ELR (cell line): ENCODE results near the gene MS4A2.
"Not testable (repeated sequence)": the region's sequence is repeated elsewhere in the genome, so short reads cannot be mapped to it uniquely, and the experiment has no call there.

Experiments used
- DNase-seq: peaks from one replicate; pipeline ENCODE4 v3.0.0-alpha.2; 2015; ENCODE audit warnings: low read depth

Gene MS4A2

GRCh38 chr11:60101368-60101767, 12.9 kb downstream of the MS4A2 start:
- not testable (repeated sequence) for DNase-seq

- DNase-seq: not testable (repeated sequence)
These were observed 16.1 kb downstream of the MS4A2 start for GRCh38 chr11:60104471-60105115.

- not testable (repeated sequence) for DNase-seq
These were observed 20.2 kb downstream of the MS4A2 start for GRCh38 chr11:60108631-60109030.

GRCh38 chr11:60111793-60112192, 23.3 kb downstream of the MS4A2 start:
- DNase-seq: no peak

GRCh38 chr11:60116996-60117790, 28.7 kb downstream of the MS4A2 start:
- peak; percentile 15 for DNase-seq

GRCh38 chr11:60118338-60118737, 29.9 kb downstream of the MS4A2 start:
- DNase-seq: peak; percentile 27

- DNase-seq: no peak
These were observed 31.2 kb downstream of the MS4A2 start for GRCh38 chr11:60119710-60120109.

GRCh38 chr11:60121264-60121663, 32.8 kb downstream of the MS4A2 start:
- no peak for DNase-seq

GRCh38 chr11:60122414-60123036, 34.1 kb downstream of the MS4A2 start:
- DNase-seq: no peak

- DNase-seq: no peak
These were observed 36.5 kb downstream of the MS4A2 start for GRCh38 chr11:60124802-60125432.

GRCh38 chr11:60125956-60126585, 37.6 kb downstream of the MS4A2 start:
- peak; percentile 79 for DNase-seq

GRCh38 chr11:60127311-60127811, 38.9 kb downstream of the MS4A2 start:
- peak; percentile 73 for DNase-seq

- DNase-seq: no peak
These were observed 39.9 kb downstream of the MS4A2 start for GRCh38 chr11:60128376-60128775.

GRCh38 chr11:60128866-60129265, 40.4 kb downstream of the MS4A2 start:
- DNase-seq: not testable (repeated sequence)

GRCh38 chr11:60129853-60130252, 41.4 kb downstream of the MS4A2 start:
- DNase-seq: no peak

GRCh38 chr11:60130496-60130895, 42.0 kb downstream of the MS4A2 start:
- DNase-seq: peak; percentile 77

- DNase-seq: no peak
These were observed 43.4 kb downstream of the MS4A2 start for GRCh38 chr11:60131912-60132311.

- no peak for DNase-seq
These were observed 45.5 kb downstream of the MS4A2 start for GRCh38 chr11:60133917-60134316.

GRCh38 chr11:60143768-60144167, 55.3 kb downstream of the MS4A2 start:
- DNase-seq: no peak

- no peak for DNase-seq
These were observed 57.2 kb downstream of the MS4A2 start for GRCh38 chr11:60145677-60146076.
